ENCODE results near the gene MARCHF6.
"Not testable (repeated sequence)": the region's sequence is repeated elsewhere in the genome, so short reads cannot be mapped to it uniquely, and the experiment has no call there.

MARCHF6 gene

GRCh38 chr5:10351199-10351905 lies 2.1 kb upstream of the MARCHF6 start:
- peak; percentile 73 for DNase-seq (ENCODE audit: low spot score)

- no peak for DNase-seq (ENCODE audit: low spot score)
Observed at GRCh38 chr5:10351919-10352318, 1.6 kb upstream of the MARCHF6 start.

DNA sequence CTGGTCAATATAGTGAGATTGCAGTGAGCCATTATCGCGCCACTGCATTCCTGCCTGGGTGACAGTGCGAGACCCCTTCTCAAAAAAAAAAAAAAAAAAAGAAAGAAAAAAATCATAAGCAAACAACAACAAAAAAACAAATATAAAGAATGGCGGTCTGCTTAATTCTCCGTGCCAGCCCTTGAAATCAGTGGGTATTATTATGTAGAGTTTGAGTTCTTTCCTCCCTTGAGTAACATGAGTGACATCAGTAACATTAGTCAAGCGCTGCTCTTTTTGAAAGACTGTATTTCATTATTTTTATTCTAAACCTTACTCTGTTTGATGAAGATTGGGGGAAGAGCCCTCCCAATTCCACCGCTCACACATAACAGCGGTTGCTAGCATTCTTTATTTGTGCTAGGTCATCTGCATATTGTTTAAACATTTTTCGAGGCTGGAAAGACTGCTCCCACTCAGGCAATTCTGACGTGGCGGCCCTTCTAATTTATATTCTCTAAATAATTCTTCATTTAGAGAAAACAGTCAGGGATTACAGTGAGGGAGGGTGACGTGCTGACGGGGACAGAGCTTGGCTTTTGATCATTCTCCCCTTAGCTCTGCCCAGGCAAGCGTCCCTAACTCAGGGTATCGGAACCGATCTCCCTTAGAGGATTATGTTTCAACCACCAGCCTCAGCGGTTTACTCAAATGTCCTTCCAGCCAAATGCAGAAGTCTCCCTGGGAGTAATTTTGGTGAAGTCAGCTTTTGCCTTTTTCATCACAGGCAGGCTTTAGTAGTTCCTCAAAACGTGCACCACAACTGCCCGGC lies 860 bp upstream of the MARCHF6 start:
- no peak for DNase-seq (ENCODE audit: low spot score)

DNA sequence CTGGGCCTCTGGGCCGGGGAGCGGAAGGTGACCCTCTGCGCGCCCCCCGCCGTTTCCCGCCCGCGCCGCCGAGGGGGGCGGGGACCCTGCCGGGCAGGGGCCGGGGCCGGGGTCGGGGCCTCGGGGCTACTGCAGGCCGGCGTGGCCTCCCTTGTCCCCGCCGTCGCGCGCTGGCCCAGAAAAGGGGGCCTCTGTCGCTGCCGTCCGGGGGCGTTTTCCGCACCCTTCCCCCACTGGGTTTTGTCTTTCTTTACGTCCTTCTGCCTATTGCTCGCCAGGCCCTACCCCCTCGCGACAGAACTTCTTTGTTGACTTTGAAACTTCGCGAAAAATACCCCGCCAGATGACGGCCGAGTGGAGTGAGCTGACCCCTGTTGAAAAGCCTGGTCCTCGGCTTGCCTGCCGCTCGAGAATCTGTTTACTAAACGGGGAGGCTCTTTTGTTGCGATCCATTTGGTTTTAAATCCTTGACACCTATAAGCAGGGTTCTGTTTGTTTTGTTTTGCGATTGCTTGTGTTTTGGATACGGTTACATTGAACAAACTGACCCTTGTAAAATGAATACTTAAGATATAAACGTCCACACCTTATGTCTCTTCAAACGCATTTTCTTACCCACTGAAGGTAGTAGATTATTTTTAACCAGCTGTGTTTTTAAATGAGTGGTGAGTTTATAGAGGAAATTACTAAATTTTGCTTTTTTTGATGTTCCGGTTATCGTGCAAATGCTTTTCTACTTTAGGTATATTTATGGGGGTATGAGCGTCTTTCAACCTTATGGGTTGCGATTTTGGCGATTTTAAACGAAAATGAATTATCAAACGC lies 765 bp downstream of the MARCHF6 start:
- DNase-seq (ENCODE audit: low spot score) = no peak

DNA sequence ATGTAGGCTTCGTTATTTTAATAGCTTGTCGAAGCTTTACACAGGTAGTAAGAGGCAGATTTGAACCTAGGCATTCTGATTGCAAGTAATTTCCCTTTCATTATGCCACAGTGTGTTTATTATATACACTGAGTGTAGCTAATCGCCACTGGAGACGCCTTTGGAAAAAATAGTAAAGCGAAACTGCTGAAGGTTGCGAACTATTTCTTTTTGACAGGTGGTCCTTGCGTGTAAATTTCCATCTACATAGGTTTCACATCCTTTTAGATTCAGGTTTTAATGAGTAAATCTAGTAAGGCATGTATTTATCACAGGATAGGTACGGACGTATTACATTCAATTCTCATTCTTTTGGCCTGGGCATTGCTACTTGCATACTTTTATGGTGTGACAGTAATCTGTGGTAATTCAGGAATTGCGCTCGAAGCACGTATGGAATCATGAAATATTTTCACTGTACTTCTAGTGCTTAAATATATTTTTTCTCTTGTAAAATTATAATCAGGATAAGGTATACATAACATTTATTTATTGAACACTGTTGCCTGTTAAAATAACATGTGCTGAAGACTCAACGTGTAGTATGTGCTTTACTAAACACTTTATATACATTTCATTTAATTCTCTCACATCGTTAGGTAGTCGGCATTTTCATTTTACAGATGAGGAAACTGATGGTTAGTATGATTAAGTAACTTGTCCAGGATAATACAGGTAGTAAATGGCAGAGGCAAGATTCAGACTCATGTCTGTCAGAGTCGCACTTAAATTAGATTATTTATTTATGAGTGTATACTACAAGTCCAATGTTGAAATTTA lies 1.8 kb downstream of the MARCHF6 start:
- no peak for DNase-seq (ENCODE audit: low spot score)

GRCh38 chr5:10358999-10359398 lies 5.5 kb downstream of the MARCHF6 start:
- DNase-seq (ENCODE audit: low spot score) = no peak

- DNase-seq (ENCODE audit: low spot score) = no peak
Observed at GRCh38 chr5:10360686-10361085, 7.2 kb downstream of the MARCHF6 start.

DNA sequence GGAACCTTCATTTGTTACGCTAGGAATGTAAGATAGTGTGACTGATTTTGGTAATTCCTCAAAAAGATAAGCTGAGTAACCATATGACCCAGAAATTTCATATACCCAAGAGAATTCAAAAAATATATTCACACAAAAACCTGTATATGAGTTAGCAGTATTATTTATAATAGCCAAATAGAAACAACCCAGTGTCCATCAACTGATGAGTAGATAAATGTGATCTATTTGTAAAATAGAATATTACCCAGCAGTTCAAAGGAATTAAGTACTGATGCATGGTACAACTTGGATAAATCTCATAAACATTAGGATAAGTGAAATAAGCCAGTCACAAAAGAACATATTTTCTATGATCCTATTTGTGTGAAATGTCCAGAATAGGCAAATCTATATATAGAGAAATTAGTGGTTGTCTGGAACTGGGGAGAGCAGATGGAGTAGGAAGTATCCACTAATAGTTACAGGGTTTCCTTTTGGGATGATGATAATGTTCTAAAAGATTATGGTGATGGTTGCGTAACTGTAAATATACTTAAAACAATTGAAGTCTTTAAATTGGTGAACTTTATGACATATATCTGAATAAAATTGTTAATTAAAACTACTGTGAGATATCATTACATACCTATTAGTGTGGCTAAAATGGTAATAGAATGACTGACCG lies 10.2 kb downstream of the MARCHF6 start:
- DNase-seq (ENCODE audit: low spot score) = no peak

GRCh38 chr5:10364186-10364689 lies 10.7 kb downstream of the MARCHF6 start:
- DNase-seq (ENCODE audit: low spot score) = no peak

GRCh38 chr5:10365782-10366181 lies 12.3 kb downstream of the MARCHF6 start:
- no peak for DNase-seq (ENCODE audit: low spot score)

- no peak for DNase-seq (ENCODE audit: low spot score)
Observed at GRCh38 chr5:10366310-10367272, 13.1 kb downstream of the MARCHF6 start.

DNA sequence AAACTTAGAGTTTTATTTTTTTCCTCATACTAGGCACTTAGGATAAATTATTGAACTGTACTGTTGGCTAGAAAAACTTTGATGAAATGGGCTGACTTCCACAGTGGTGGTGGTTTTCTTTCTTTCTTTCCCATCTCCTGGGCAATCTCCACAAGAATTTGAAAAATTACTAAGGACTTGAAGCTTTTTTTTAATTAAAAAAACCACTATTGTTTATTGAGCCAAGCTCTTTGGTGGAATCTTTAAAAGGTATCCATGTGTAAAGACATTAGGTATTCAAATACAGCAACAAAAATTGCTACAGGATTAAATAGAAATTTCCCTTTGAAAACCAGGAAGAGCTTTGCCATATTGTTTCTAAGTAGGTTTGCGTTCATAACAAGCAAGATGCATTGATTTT lies 14.1 kb downstream of the MARCHF6 start:
- no peak for DNase-seq (ENCODE audit: low spot score)

- no peak for DNase-seq (ENCODE audit: low spot score)
Observed at GRCh38 chr5:10370931-10371330, 17.4 kb downstream of the MARCHF6 start.

DNA sequence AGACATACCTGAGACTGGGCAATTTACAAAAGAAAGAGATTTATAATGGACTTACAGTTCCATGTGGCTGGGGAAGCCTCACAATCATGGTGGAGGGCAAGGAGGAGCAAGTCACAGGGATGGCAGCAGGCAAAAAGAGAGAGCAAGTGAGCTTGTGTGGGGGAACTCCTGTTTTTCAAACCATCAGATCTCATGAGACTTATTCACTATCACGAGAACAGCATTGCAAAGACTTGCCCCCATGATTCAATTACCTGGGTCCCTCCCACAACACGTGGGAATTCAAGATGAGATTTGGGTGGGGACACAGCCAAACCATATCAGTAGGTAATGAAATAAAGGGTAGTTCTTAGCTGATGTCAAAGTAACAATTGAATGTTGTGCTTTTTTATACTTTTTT lies 17.9 kb downstream of the MARCHF6 start:
- DNase-seq (ENCODE audit: low spot score) = not testable (repeated sequence)

DNA sequence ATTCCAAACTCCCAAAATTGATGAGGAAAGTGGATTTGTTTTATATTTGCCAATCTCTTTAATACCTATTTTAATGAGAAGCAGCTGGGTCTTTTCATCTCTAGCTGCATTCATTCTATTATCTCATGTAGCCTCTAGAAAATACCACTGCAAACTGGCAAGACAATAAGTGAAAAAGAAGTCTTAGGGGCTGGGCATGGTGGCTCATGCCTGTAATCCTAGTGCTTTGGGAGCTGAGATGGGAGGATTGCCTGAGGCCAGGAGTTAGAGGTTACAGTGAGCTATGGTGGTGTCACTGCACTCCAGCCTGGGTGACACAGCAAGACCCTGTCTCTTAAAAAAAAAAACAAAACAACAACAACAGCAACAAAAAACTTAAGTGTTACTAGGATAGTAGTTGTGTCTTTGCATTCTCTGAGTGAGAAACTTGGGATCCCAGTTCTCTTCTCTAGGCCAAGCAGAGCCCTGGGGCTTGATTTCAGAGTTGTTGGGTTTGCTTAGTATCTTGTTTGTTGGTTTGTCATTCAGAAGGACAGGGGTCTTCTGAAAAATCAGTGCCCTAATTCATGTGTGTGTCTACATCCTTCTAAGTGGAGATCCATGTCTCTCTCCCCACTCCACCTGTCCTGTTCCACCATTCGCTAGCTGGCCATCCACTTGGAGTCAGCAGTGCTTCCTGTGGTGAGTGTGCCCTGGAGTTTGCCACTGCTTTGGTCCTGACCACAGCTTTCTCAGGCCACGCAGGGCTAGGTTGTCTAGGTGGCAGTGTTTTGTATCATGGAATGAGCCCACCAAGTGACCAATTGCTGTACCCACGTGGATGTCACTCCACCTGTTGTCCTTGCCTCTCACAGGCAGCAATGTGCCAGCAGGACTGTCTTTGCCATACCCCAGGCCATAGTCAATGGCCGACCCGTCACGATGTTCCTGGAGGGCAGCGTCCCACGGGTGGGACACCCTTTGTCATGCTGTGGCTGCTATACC lies 19.5 kb downstream of the MARCHF6 start:
- no peak for DNase-seq (ENCODE audit: low spot score)

GRCh38 chr5:10374046-10375022 lies 20.8 kb downstream of the MARCHF6 start:
- DNase-seq (ENCODE audit: low spot score) = no peak

GRCh38 chr5:10375146-10375545 lies 21.7 kb downstream of the MARCHF6 start:
- not testable (repeated sequence) for DNase-seq (ENCODE audit: low spot score)

Measured in AG08396 (cell line).